H1 (cell line): Measurements from ENCODE around the gene TCF20. TPM values are rescaled to one million over a fixed set of nuclear protein-coding genes. Genes with fewer than 3 reads are reported as not detected.

Experiments
- CTCF ChIA-PET: fragments of 300-600 bp; sonication (Branson Sonifier 250); formaldehyde crosslinking; loops from one replicate; lab custom pipeline; 2021; ENCODE audit not compliant: partially characterized antibody; lab: Charles Lee
- POLR2A ChIA-PET: fragments of 300-600 bp; sonication (Branson Sonifier 250); formaldehyde crosslinking; loops from one replicate; lab custom pipeline; 2021; ENCODE audit warnings: inconsistent platforms; ENCODE audit not compliant: partially characterized antibody; lab: Charles Lee
- DNase-seq, 2 experiments: peaks; one replicate each; pipeline versions ENCODE4 v3.0.0 to v3.0.0-alpha.2; 2010 to 2022; ENCODE audit warnings: low spot score in 2 of 2, low read depth in 1 of 2, mixed read lengths in 1 of 2
- FAIRE-seq: peaks from 2 replicates; lab custom pipeline; 2011; peaks lifted over from hg19 to GRCh38; lab: Jason Lieb, UNC
- H2AFZ ChIP-seq: 2 replicates; pipeline ENCODE4 v1.8.1; 2012; ENCODE audit warnings: low read length, inconsistent platforms
- H2AK5ac ChIP-seq: 2 replicates; pipeline ENCODE4 v1.6.1; 2013; ENCODE audit warnings: low read depth, low read length
- H2BK120ac ChIP-seq: replicated peaks from 2 replicates; pipeline ENCODE3; 2013; ENCODE audit warnings: low read depth, low read length, inconsistent platforms
- H2BK12ac ChIP-seq: 2 replicates; pipeline ENCODE4 v1.6.1; 2013; ENCODE audit warnings: low read depth, low read length
- H2BK15ac ChIP-seq: 2 replicates; pipeline ENCODE4 v1.6.1; 2013; ENCODE audit warnings: low read length
- H2BK20ac ChIP-seq: 2 replicates; pipeline ENCODE4 v1.6.1; 2013; ENCODE audit warnings: low read length
- H2BK5ac ChIP-seq: 2 replicates; pipeline ENCODE4 v1.6.1; 2013; ENCODE audit warnings: low read depth, low read length
- H3K14ac ChIP-seq: 2 replicates; pipeline ENCODE4 v1.6.1; 2013; ENCODE audit warnings: inconsistent platforms; ENCODE audit not compliant: insufficient read length
- H3K18ac ChIP-seq: 2 replicates; pipeline ENCODE4 v1.6.1; 2013; ENCODE audit warnings: low read length; ENCODE audit errors: extremely low read depth
- H3K23ac ChIP-seq: 2 replicates; pipeline ENCODE4 v1.6.1; 2013; ENCODE audit warnings: inconsistent platforms; ENCODE audit not compliant: insufficient read length
- H3K23me2 ChIP-seq: 2 replicates; pipeline ENCODE4 v1.6.1; 2013; ENCODE audit warnings: low read depth, low read length
- H3K27ac ChIP-seq: 2 replicates; pipeline ENCODE4 v1.6.1; 2011; ENCODE audit warnings: low read depth, low read length, inconsistent platforms
- H3K27me3 ChIP-seq, 4 experiments: replicated peaks in 1 of 4; 1 replicate in 1 of 4; 2 replicates in 3 of 4; pipeline versions ENCODE4 v1.6.1 to v1.8.1; 2011 to 2013; ENCODE audit warnings: low read length in 3 of 4, mild to moderate bottlenecking in 3 of 4, inconsistent platforms in 2 of 4, mixed read lengths in 2 of 4, moderate library complexity in 1 of 4; ENCODE audit not compliant: control insufficient read depth in 3 of 4, insufficient read depth in 3 of 4; ENCODE audit errors: extremely low read depth in 1 of 4
- H3K36me3 ChIP-seq, 4 experiments: 2 replicates each; pipeline versions ENCODE4 v1.6.1 to v1.8.1; 2011 to 2013; ENCODE audit warnings: mild to moderate bottlenecking in 4 of 4, low read length in 3 of 4, moderate library complexity in 2 of 4, control low read depth in 1 of 4, inconsistent platforms in 1 of 4; ENCODE audit not compliant: insufficient read depth in 4 of 4, control insufficient read depth in 2 of 4
- H3K4ac ChIP-seq: replicated peaks from 2 replicates; pipeline ENCODE3; 2013; ENCODE audit warnings: low read length, low read depth, mixed read lengths, inconsistent platforms; ENCODE audit not compliant: insufficient read length
- H3K4me1 ChIP-seq, 4 experiments: replicated peaks in 1 of 4; 1 replicate in 1 of 4; 2 replicates in 3 of 4; pipeline versions ENCODE4 v1.6.1 to v1.8.1; 2011 to 2013; ENCODE audit warnings: low read length in 3 of 4, inconsistent platforms in 2 of 4, mixed read lengths in 1 of 4; ENCODE audit not compliant: insufficient read depth in 4 of 4, control insufficient read depth in 3 of 4
- H3K4me2 ChIP-seq, 2 experiments: 2 replicates each; pipeline versions ENCODE4 v1.6.1 to v1.8.1; 2011 to 2013; ENCODE audit warnings: low read depth in 2 of 2, low read length in 2 of 2, control low read depth in 1 of 2, inconsistent platforms in 1 of 2, mild to moderate bottlenecking in 1 of 2; ENCODE audit not compliant: insufficient read depth in 1 of 2
- H3K4me3 ChIP-seq, 4 experiments: fragments of 200-600, 300-600 bp in 1 of 4; sonication (generic), shearing (Covaris generic), sonication (Bioruptor Twin) in 1 of 4; 2 replicates each; pipeline versions ENCODE4 v1.5.1 to v1.8.1; 2011 to 2016; ENCODE audit warnings: low read length in 4 of 4, low read depth in 3 of 4, control low read depth in 2 of 4, inconsistent platforms in 2 of 4, mild to moderate bottlenecking in 2 of 4, mixed read lengths in 1 of 4, moderate library complexity in 1 of 4; ENCODE audit not compliant: insufficient read depth in 2 of 4; ENCODE audit errors: extremely low read depth in 1 of 4
- H3K56ac ChIP-seq: replicated peaks from 2 replicates; pipeline ENCODE3; 2013; ENCODE audit warnings: low read depth, mild to moderate bottlenecking, mixed read lengths, low read length, inconsistent platforms; ENCODE audit not compliant: insufficient read length
- H3K79me1 ChIP-seq: 2 replicates; pipeline ENCODE4 v1.6.1; 2013; ENCODE audit warnings: low read depth, low read length, control low read depth
- H3K79me2 ChIP-seq, 2 experiments: 2 replicates each; pipeline versions ENCODE4 v1.6.1 to v1.8.1; 2012 to 2013; ENCODE audit warnings: low read length in 2 of 2, mild to moderate bottlenecking in 2 of 2, inconsistent platforms in 1 of 2; ENCODE audit not compliant: insufficient read depth in 2 of 2, control insufficient read depth in 1 of 2
- H3K9ac ChIP-seq, 4 experiments: replicated peaks in 1 of 4; 1 replicate in 1 of 4; 2 replicates in 3 of 4; pipeline versions ENCODE4 v1.6.1 to v1.8.1; 2011 to 2013; ENCODE audit warnings: low read depth in 3 of 4, low read length in 3 of 4, control low read depth in 2 of 4, mild to moderate bottlenecking in 2 of 4, moderate library complexity in 2 of 4, inconsistent platforms in 1 of 4; ENCODE audit errors: extremely low read depth in 1 of 4
- H3K9me3 ChIP-seq, 2 experiments: 2 replicates each; pipeline versions ENCODE4 v1.6.1 to v1.8.1; 2012 to 2013; ENCODE audit warnings: mild to moderate bottlenecking in 2 of 2, moderate library complexity in 2 of 2, control low read depth in 1 of 2, inconsistent platforms in 1 of 2, low read depth in 1 of 2, low read length in 1 of 2, mixed read lengths in 1 of 2; ENCODE audit not compliant: insufficient read depth in 2 of 2
- H4K20me1 ChIP-seq, 2 experiments: replicated peaks in 1 of 2; 2 replicates each; pipeline versions ENCODE3 to v1.8.1; 2011 to 2013; ENCODE audit warnings: inconsistent platforms in 2 of 2, low read length in 2 of 2, mild to moderate bottlenecking in 1 of 2; ENCODE audit not compliant: insufficient read depth in 2 of 2, control insufficient read depth in 1 of 2
- H4K5ac ChIP-seq: 2 replicates; pipeline ENCODE4 v1.6.1; 2013; ENCODE audit warnings: low read length, low read depth, mixed read lengths, inconsistent platforms; ENCODE audit not compliant: insufficient read length
- H4K8ac ChIP-seq: 2 replicates; pipeline ENCODE4 v1.8.0; 2013; ENCODE audit warnings: mild to moderate bottlenecking, moderate library complexity, low read length, inconsistent platforms; ENCODE audit not compliant: insufficient read depth; ENCODE audit errors: extremely low read depth
- H4K91ac ChIP-seq: replicated peaks from 2 replicates; pipeline ENCODE3; 2013; ENCODE audit warnings: low read length, mixed read lengths, inconsistent platforms; ENCODE audit not compliant: insufficient read length
- CBX5 ChIP-seq: fragments of 300-800, 300-1000 bp; sonication (generic); IDR thresholded peaks from 2 replicates; pipeline ENCODE4 v1.7.1; 2016; ENCODE audit warnings: antibody characterized with exemption, low read length, low read depth
- CBX8 ChIP-seq: fragments of 300-800, 300-1000 bp; sonication (generic); IDR thresholded peaks from 2 replicates; pipeline ENCODE4 v1.7.1; 2016; ENCODE audit warnings: low read depth, low read length, borderline replicate concordance
- CHD1 ChIP-seq: IDR thresholded peaks from 2 replicates; pipeline ENCODE4 v1.6.1; 2012; ENCODE audit warnings: low read depth, low read length, improper control_type of control experiment
- GTF2F1 ChIP-seq: IDR thresholded peaks from 2 replicates; pipeline ENCODE4 v1.6.1; 2012; ENCODE audit warnings: low read depth, low read length, improper control_type of control experiment, borderline replicate concordance
- HDAC2 ChIP-seq, 2 experiments: fragments of 300-600 bp in 1 of 2; sonication (generic) in 1 of 2; IDR thresholded peaks; 2 replicates each; pipeline ENCODE4 v1.6.1; 2011 to 2012; ENCODE audit warnings: low read depth in 2 of 2, low read length in 2 of 2, mild to moderate bottlenecking in 2 of 2, moderate library complexity in 2 of 2, borderline replicate concordance in 1 of 2, inconsistent platforms in 1 of 2
- RNF2 ChIP-seq: fragments of 200-900, 300-1000 bp; sonication (generic); IDR thresholded peaks from 2 replicates; pipeline ENCODE4 v1.7.1; 2016; ENCODE audit warnings: borderline replicate concordance, low read depth, mild to moderate bottlenecking, antibody characterized with exemption, low read length; ENCODE audit not compliant: poor library complexity, severe bottlenecking; ENCODE audit errors: missing control alignments
- TCF12 ChIP-seq: IDR thresholded peaks from 2 replicates; pipeline ENCODE4 v1.6.1; 2011; ENCODE audit warnings: low read depth, mild to moderate bottlenecking, low read length
- WGBS, 2 experiments: shearing (Covaris generic) in 1 of 2; methylation state at CpG; one replicate each; pipeline versions ENCODE4 v1.1.6 to v1.1.7; 2013 to 2015; ENCODE audit warnings: low lambda C conversion rate in 2 of 2, mixed read lengths in 2 of 2, inconsistent platforms in 1 of 2, low coverage in 1 of 2, missing lambda C conversion rate in 1 of 2; ENCODE audit not compliant: insufficient replicate concordance in 2 of 2, insufficient coverage in 1 of 2, insufficient read length in 1 of 2; ENCODE audit errors: extremely low coverage in 1 of 2, missing lambda C conversion rate in 1 of 2; 5-methylcytosine and 5-hydroxymethylcytosine counted together
- polyA plus RNA-seq, 7 experiments: library from polyadenylated mRNA; depleted of rRNA in 3 of 7; stranded (reverse) in 5 of 7; unstranded in 2 of 7; fragments of >200 nt in 5 of 7; fragments of 200-250 nt in 2 of 7; gene quantifications; 1 replicate in 5 of 7; 2 replicates in 1 of 7; 4 replicates in 1 of 7; pipeline versions ENCODE4 v1.2.1 to v1.2.3, GENCODE V29; 2011 to 2013; ENCODE audit warnings: missing spikeins in 2 of 7, mixed read lengths in 2 of 7
- total RNA-seq: library from RNA; stranded (reverse); fragmentation: NEBNext Ultra II Directional; extraction: Animal tissue kit (Norgen Biotek cat#: 25700); gene quantifications from 2 replicates; pipeline ENCODE4 v1.2.1, GENCODE V29; 2021

Gene TCF20
- total and polyA plus RNA-seq, 2 of the 8 experiments (the other 6 are each of a cell fraction or from before 2014, with no cell fraction given), result 22.0 to 79.8 TPM

- peaks cover 10 to 57% (median 42%) of the 10 kb centered on the region in 4 experiments for H3K4me1 ChIP-seq
Measured at GRCh38 chr22:42298746-42299145, 28.3 kb upstream of the TCF20 start.

More at GRCh38 chr22:42298746-42299145, 28.3 kb upstream of the TCF20 start:
- no peaks in the 10 kb centered on the region for H3K36me3 ChIP-seq
- no peak overlapping the region for H3K14ac ChIP-seq
- H3K9me3 ChIP-seq, result no peaks in the 10 kb centered on the region
- H4K20me1 ChIP-seq, result peaks cover 4 to 10% of the 10 kb centered on the region in 2 experiments
- peak overlapping the region; percentile 97; the same call in 1 of the 2 replicates for H2BK20ac ChIP-seq
- H2BK15ac ChIP-seq, result peak overlapping the region; percentile 9
- H3K23ac ChIP-seq, result no peak overlapping the region
- H4K5ac ChIP-seq, result no peak overlapping the region
- peak overlapping the region; percentile 41; the same call in 1 of the 2 replicates for H2AK5ac ChIP-seq
- H2BK12ac ChIP-seq, result peak overlapping the region; percentile 99; the same call in 1 of the 2 replicates
- H3K56ac ChIP-seq, result no peak overlapping the region
- ChIA-PET POLR2A (interaction anchor here (1.2 kb wide), 1 partner anchor 46 kb away, joined by 3 read pairs; no protein-coding TSS in a partner anchor), CTCF (interaction anchor here (0.5 to 4.5 kb wide), 6 partner anchors 9 to 1045 kb away, joined by 3 to 27 read pairs (median 8); no protein-coding TSS in a partner anchor)
- TF ChIP-seq RNF2, result no peak
- TF ChIP-seq HDAC2 (IDR thresholded peaks at IDR 0.05; ENCODE audit: borderline replicate concordance in 1 of 2, low read depth in 2 of 2, low read length in 2 of 2), result no peak
- TF ChIP-seq TCF12, result no peak
- no peak for TF ChIP-seq CHD1
- no peak for TF ChIP-seq CBX8
- TF ChIP-seq CBX5, result no peak
- no peak for TF ChIP-seq GTF2F1
- H4K8ac ChIP-seq, result no peak overlapping the region; the same call in 1 of the 2 replicates
- H3K27me3 ChIP-seq, result peaks cover 0 to 2% (median 0%) of the 10 kb centered on the region in 4 experiments; a peak in 3 of 7 replicates
- no peaks in the 10 kb centered on the region for H3K79me1 ChIP-seq
- H4K91ac ChIP-seq, result peak overlapping the region; percentile 58
- no peaks in the 10 kb centered on the region for H3K79me2 ChIP-seq
- peaks cover under 1% of the 10 kb centered on the region; the same call in 1 of the 2 replicates for H3K23me2 ChIP-seq
- H3K27ac ChIP-seq, result no peak overlapping the region
- 83% methylated on average over 6 of the region's 8 CpGs; no CpG with 5 or more reads in 1 of the 2 experiments for WGBS, 2 experiments
- H3K4me3 ChIP-seq, result no peak overlapping the region
- no peak overlapping the region for H2BK120ac ChIP-seq
- H3K18ac ChIP-seq, result 0 out of 2 replicates have a peak overlapping the region, but pooled peaks have one; percentile 64
- H2BK5ac ChIP-seq, result peak overlapping the region; percentile 74; the same call in 1 of the 2 replicates
- H3K4ac ChIP-seq, result peak overlapping the region; percentile 24
- peak overlapping the region in 1 of 2 experiments; percentile 51; a peak in 1 of 4 replicates for H3K4me2 ChIP-seq
- no peak for FAIRE-seq
- no peak for DNase-seq
- H2AFZ ChIP-seq, result no peak overlapping the region
- H3K9ac ChIP-seq, result no peak overlapping the region
